Sigmoid colon (tissue), 4 donors: ENCODE data around the gene TMEM63B.

Experiments used
- CTCF ChIP-seq, 4 experiments: fragments of 450-650 bp in 3 of 4; fragments of 200-600 bp in 1 of 4; IDR thresholded peaks; one replicate each; pipeline ENCODE4 v1.5.1; 2016 to 2019; ENCODE audit warnings: antibody characterized with exemption in 4 of 4, mild to moderate bottlenecking in 3 of 4, moderate library complexity in 2 of 4
- POLR2A ChIP-seq, 2 donors: fragments of 450-650 bp; IDR thresholded peaks; one replicate each; pipeline ENCODE4 v1.6.1; 2016; ENCODE audit warnings: antibody characterized with exemption in 2 of 2, mild to moderate bottlenecking in 2 of 2, moderate library complexity in 2 of 2
- POLR2AphosphoS5 ChIP-seq, 4 donors: sonication (generic); formaldehyde crosslinking; IDR thresholded peaks; one replicate each; pipeline ENCODE4 v1.6.1; 2017; ENCODE audit warnings: antibody characterized with exemption in 4 of 4

- TF ChIP-seq CTCF (IDR thresholded peaks at IDR 0.05) (no peak), POLR2A (IDR thresholded peaks at IDR 0.05) (no peak), POLR2AphosphoS5 (IDR thresholded peaks at IDR 0.05) (no peak)
Measured at GRCh38 chr6:44102527-44102926, 24.8 kb upstream of the TMEM63B start.
